ENCODE data around the gene FAM163B. TPM values are rescaled to one million over a fixed set of nuclear protein-coding genes. Genes with fewer than 3 reads are reported as not detected.

Gene FAM163B
- total RNA-seq, 2 donors from 2014 or later = not detected

DNA sequence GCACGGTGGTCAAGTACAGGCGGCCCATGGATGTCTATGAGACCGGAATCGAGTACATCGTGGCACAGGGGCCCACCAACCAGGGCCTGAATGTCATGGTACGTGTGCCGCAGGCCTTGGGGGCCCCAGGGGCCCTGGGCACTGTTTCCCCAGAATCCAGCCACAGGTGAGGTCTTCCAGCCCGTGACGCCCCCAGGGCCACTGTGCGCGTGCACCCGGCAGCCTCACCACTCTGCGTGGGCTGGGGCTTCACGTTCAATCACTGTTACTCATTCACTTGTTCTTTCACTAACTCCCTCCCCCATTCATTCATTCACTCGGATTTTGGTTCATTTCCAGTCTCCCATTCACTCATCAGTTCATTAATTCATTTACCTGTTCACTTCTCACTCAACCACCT lies 62.1 kb downstream of the FAM163B start:
- H3K36me3 Mint-ChIP-seq (ENCODE audit: low read depth) = no peaks in the 10 kb centered on the region
- TF ChIP-seq, protein P1, sequence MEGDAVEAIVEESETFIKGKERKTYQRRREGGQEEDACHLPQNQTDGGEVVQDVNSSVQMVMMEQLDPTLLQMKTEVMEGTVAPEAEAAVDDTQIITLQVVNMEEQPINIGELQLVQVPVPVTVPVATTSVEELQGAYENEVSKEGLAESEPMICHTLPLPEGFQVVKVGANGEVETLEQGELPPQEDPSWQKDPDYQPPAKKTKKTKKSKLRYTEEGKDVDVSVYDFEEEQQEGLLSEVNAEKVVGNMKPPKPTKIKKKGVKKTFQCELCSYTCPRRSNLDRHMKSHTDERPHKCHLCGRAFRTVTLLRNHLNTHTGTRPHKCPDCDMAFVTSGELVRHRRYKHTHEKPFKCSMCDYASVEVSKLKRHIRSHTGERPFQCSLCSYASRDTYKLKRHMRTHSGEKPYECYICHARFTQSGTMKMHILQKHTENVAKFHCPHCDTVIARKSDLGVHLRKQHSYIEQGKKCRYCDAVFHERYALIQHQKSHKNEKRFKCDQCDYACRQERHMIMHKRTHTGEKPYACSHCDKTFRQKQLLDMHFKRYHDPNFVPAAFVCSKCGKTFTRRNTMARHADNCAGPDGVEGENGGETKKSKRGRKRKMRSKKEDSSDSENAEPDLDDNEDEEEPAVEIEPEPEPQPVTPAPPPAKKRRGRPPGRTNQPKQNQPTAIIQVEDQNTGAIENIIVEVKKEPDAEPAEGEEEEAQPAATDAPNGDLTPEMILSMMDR (conservative IDR thresholded peaks at IDR 0.05) = no peak
- no peak overlapping the region for H3K4me3 Mint-ChIP-seq
- no peak overlapping the region for H3K27ac Mint-ChIP-seq
- no peaks in the 10 kb centered on the region for H3K9me3 Mint-ChIP-seq
- WGBS, 2 experiments (ENCODE audit: insufficient coverage in 1 of 2, insufficient read length in 1 of 2) = 86 to 92% methylated on average over 15 of the region's 15 CpGs
- Histone ChIP-seq H3K9me3 (ENCODE audit: control insufficient read depth, low read length) (no peaks in the 10 kb centered on the region), H3K4me3 (ENCODE audit: low read length) (no peak overlapping the region), H3K4me1 (ENCODE audit: control insufficient read depth, insufficient read depth, low read length) (no peaks in the 10 kb centered on the region), H3K9ac (ENCODE audit: extremely low read depth, low read length, poor library complexity, severe bottlenecking) (no peak overlapping the region), H3K36me3 (ENCODE audit: control insufficient read depth, insufficient read depth, low read length) (no peaks in the 10 kb centered on the region), H3K27ac (ENCODE audit: low read depth, low read length) (no peak overlapping the region), H3K27me3 (ENCODE audit: control insufficient read depth, insufficient read depth, low read length, poor library complexity, severe bottlenecking) (no peaks in the 10 kb centered on the region)
- no peaks in the 10 kb centered on the region for H3K4me1 Mint-ChIP-seq
- no peaks in the 10 kb centered on the region for H3K27me3 Mint-ChIP-seq (ENCODE audit: insufficient read depth)
- DNase-seq = no peak

DNA sequence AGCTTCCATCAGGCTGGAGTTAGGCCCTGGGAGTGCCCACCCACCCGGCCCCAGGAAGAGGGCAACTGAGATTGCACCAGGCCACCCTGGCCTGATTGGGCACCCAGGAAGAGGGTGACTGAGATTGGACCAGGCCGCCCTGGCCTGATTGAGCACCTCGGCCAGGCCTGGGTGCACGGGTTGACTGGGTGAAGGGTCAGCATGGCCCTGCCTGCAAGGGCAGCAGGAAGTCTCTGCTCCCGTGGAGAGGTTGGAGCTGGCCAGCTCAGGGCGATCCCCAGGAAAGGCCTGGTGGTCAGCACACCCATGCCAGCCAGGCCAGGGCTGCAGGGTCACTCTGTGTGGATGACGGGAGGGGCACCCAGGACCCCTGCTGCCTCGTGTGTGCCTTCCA lies 62.9 kb downstream of the FAM163B start:
- WGBS, 2 experiments (ENCODE audit: insufficient coverage in 1 of 2, insufficient read length in 1 of 2) = 86% methylated on average over 5 to 8 of the region's 8 CpGs
- H3K36me3 Mint-ChIP-seq (ENCODE audit: low read depth) = no peaks in the 10 kb centered on the region
- no peaks in the 10 kb centered on the region for H3K4me1 Mint-ChIP-seq
- DNase-seq = no peak
- TF ChIP-seq, protein P1 (conservative IDR thresholded peaks at IDR 0.05) = no peak
- H3K27me3 Mint-ChIP-seq (ENCODE audit: insufficient read depth) = no peaks in the 10 kb centered on the region
- Histone ChIP-seq H3K27me3 (ENCODE audit: control insufficient read depth, insufficient read depth, low read length, poor library complexity, severe bottlenecking) (no peaks in the 10 kb centered on the region), H3K36me3 (ENCODE audit: control insufficient read depth, insufficient read depth, low read length) (no peaks in the 10 kb centered on the region), H3K4me3 (ENCODE audit: low read length) (no peak overlapping the region), H3K27ac (ENCODE audit: low read depth, low read length) (no peak overlapping the region), H3K4me1 (ENCODE audit: control insufficient read depth, insufficient read depth, low read length) (no peaks in the 10 kb centered on the region), H3K9me3 (ENCODE audit: control insufficient read depth, low read length) (no peaks in the 10 kb centered on the region), H3K9ac (ENCODE audit: extremely low read depth, low read length, poor library complexity, severe bottlenecking) (no peak overlapping the region)
- H3K27ac Mint-ChIP-seq = no peak overlapping the region
- H3K4me3 Mint-ChIP-seq = no peak overlapping the region
- H3K9me3 Mint-ChIP-seq = no peaks in the 10 kb centered on the region

DNA sequence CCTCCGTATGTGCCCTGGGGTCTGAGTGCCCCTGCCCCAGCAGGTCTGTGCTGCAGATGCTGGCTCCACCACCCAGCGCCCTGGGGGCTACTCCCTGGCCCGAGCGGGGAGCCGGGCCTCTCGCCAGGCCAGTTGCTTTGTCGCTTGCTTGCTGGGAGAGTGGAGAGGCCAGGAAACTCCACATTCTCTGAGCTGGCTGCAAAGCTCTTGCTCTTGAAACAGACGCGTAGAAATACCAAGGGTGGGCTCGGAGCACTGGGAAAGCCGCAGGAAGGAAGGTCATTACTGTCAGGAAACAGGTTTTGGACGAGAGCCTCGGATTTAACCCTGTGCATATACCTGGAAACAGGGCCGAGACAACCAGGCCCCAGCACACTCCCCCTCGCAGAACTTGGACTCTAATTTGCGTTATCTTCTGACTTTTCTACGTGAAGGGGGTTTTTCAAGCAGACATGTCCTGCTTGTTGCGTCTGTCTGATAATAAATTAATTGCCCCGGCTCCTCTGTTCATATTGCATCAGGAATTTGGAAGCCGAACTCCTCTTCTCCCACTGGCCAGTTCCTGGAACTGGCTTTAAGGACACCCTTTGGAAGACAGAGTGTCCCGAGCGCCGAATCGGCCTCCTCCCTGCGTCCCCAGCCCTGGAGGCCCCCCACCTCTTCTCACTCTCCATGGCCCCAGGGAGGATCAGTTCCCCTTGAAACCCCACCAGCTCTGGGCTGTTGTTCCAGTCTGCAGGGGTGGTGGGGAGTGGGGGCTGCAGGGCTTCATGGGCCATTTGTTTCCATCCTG lies 63.5 kb downstream of the FAM163B start:
- no peaks in the 10 kb centered on the region for H3K4me1 ChIP-seq (ENCODE audit: control insufficient read depth, insufficient read depth, low read length)
- no peaks in the 10 kb centered on the region for H3K36me3 ChIP-seq (ENCODE audit: control insufficient read depth, insufficient read depth, low read length)
- no peak overlapping the region for H3K27ac Mint-ChIP-seq
- H3K9ac ChIP-seq (ENCODE audit: extremely low read depth, low read length, poor library complexity, severe bottlenecking) = no peak overlapping the region
- no peak overlapping the region for H3K4me3 ChIP-seq (ENCODE audit: low read length)
- TF ChIP-seq, protein P1 (conservative IDR thresholded peaks at IDR 0.05) = no peak
- H3K9me3 Mint-ChIP-seq = no peaks in the 10 kb centered on the region
- DNase-seq = no peak
- H3K36me3 Mint-ChIP-seq (ENCODE audit: low read depth) = no peaks in the 10 kb centered on the region
- no peaks in the 10 kb centered on the region for H3K4me1 Mint-ChIP-seq
- no peaks in the 10 kb centered on the region for H3K27me3 Mint-ChIP-seq (ENCODE audit: insufficient read depth)
- H3K4me3 Mint-ChIP-seq = no peak overlapping the region
- WGBS, 2 experiments (ENCODE audit: insufficient coverage in 1 of 2, insufficient read length in 1 of 2) = 89 to 90% methylated on average over 19 to 25 of the region's 25 CpGs
- H3K27me3 ChIP-seq (ENCODE audit: control insufficient read depth, insufficient read depth, low read length, poor library complexity, severe bottlenecking) = no peaks in the 10 kb centered on the region
- H3K27ac ChIP-seq (ENCODE audit: low read depth, low read length) = no peak overlapping the region
- H3K9me3 ChIP-seq (ENCODE audit: control insufficient read depth, low read length) = no peaks in the 10 kb centered on the region

Data from endodermal cell (in vitro differentiated cells).